AG10803 (cell line): ENCODE data around the gene LYZL6.

ENCODE experiments used
- DNase-seq: peaks from one replicate; pipeline ENCODE4 v3.0.0; 2010; ENCODE audit warnings: low read depth
- H3K4me3 ChIP-seq: 2 replicates; pipeline ENCODE4 v1.5.1; 2011; ENCODE audit warnings: mild to moderate bottlenecking, low read length, control low read depth
- TF ChIP-seq, protein P1 (sequence below): conservative IDR thresholded peaks from 2 replicates; pipeline ENCODE4 v1.5.1; 2011; ENCODE audit warnings: mild to moderate bottlenecking, low read length, control low read depth, inconsistent platforms

Gene LYZL6

DNA sequence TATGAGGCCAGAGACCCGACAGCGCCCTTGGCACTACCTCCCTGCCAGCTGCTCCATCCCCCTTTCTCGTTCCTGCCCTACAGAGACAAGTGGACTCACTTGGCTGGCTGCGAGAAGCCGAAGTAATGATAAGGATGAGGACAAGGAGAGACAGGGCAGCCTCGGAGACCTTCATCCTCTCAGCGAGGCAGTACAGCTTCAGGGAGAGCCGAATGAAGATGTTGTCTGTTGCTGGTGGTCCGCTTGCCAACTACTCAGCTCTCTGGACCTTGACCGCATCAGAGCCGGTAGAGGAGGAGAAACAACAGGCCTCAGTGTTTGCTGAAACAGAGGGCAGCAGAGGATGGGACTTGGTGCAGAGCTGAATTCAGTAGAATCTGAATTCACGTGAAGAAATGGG lies 37.7 kb upstream of the LYZL6 start, which contains the start of gene CCL16:
Gene CCL16 (minus strand): TSS at position 252 of the 400 bp plus-strand sequence. CDS start 77 bp downstream, at position 175.
- no peak for DNase-seq
- TF ChIP-seq, protein P1, sequence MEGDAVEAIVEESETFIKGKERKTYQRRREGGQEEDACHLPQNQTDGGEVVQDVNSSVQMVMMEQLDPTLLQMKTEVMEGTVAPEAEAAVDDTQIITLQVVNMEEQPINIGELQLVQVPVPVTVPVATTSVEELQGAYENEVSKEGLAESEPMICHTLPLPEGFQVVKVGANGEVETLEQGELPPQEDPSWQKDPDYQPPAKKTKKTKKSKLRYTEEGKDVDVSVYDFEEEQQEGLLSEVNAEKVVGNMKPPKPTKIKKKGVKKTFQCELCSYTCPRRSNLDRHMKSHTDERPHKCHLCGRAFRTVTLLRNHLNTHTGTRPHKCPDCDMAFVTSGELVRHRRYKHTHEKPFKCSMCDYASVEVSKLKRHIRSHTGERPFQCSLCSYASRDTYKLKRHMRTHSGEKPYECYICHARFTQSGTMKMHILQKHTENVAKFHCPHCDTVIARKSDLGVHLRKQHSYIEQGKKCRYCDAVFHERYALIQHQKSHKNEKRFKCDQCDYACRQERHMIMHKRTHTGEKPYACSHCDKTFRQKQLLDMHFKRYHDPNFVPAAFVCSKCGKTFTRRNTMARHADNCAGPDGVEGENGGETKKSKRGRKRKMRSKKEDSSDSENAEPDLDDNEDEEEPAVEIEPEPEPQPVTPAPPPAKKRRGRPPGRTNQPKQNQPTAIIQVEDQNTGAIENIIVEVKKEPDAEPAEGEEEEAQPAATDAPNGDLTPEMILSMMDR, result no peak

GRCh38 chr17:35978346-35978745 lies 34.8 kb upstream of the LYZL6 start:
- H3K4me3 ChIP-seq, result no peak overlapping the region
- TF ChIP-seq, protein P1, result no peak
- no peak for DNase-seq

More for the DNA sequence above, 37.7 kb upstream of the LYZL6 start, which contains the start of gene CCL16:
- H3K4me3 ChIP-seq, result no peak within 1 kb of the TSS

DNA sequence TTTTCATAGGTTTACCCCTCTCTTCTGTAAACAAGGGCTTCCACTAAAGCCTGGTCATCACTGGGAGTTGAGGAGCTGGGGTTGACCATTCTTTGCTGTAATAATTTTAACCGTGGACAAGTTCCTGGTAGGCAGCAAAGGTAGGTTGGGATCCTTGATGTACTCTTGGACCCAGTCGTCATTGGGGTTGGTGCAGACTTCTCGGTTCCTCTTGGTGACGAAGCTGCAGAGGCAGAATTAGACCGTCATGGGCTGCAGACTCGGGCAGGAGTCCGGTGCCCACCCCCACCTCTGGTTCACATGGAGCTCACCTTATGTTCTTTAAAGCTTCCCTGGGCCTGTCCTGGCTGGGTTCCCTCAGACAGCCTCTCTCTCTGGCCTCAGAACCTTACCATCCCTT lies 34.0 kb upstream of the LYZL6 start:
- DNase-seq, result no peak
- TF ChIP-seq, protein P1, result no peak
- no peak overlapping the region for H3K4me3 ChIP-seq

DNA sequence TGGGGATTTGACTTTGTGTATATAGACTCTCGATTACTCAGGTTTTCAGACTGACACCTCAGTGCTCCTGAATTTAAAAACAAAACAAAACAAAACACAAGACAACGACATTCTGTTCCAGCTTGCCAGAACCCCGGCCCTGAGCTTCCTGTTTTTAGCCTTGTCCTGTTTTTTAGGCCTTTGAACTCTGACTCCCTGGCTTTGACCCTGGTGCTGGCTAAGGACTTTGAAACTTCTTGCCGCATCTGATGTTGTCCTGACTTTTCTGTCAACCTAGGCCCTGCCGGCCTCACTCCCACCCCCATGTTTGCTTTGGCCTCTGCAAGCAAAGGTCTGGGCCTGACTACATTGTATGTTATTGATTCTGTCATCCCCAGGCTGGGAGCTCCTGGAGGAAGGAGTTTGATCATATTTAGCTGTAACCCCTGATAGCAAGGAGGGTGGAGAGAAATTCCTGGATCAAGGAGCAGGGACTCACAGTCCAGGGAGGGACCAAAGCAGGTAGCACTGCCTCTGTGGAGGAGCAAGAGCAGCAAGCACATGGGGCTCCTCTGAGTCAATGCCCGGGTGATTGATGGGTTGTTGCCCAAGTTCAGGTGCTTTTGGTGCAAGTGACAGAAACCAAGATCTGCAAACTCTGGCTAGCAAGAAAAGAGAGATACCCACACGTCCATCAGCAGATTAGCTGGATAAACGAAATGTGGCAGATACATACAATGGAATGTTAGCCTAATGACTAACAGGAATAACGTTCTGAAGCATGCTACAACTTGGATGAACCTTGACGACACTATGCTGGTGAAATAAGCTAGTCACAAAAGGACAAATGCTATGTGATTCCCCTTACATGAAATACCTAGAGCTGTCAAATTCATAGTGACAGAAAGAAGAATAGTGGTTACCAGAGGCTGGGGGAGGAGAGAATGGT lies 30.1 kb upstream of the LYZL6 start:
- TF ChIP-seq, protein P1, result no peak

GRCh38 chr17:35972945-35973332 lies 29.4 kb upstream of the LYZL6 start:
- DNase-seq, result no peak
- no peak overlapping the region for H3K4me3 ChIP-seq

More for the DNA sequence above, 30.1 kb upstream of the LYZL6 start:
- H3K4me3 ChIP-seq, result no peak overlapping the region
- DNase-seq, result peak; percentile 9

DNA sequence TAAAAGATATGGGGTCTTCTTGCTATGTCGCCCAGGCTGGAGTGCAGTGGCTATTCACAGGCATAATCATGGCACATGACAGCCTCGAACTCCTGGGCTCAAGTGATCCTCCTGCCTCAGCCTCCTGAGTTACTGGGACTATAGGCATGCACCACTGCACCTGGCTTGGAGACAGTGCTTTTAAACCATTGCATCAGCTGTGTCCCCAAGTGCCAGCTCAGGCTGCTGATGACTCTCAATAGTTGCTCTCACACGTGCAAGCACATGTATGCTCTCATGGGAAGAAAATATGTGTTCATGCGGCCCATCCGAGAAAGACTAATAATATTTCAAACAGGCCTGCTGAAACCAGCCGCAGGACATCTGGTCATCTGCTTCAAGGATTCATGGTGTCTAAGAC lies 29.0 kb upstream of the LYZL6 start:
- H3K4me3 ChIP-seq, result no peak overlapping the region
- no peak for DNase-seq
- TF ChIP-seq, protein P1, result no peak

More at GRCh38 chr17:35972945-35973332, 29.4 kb upstream of the LYZL6 start:
- TF ChIP-seq, protein P1, result no peak

DNA sequence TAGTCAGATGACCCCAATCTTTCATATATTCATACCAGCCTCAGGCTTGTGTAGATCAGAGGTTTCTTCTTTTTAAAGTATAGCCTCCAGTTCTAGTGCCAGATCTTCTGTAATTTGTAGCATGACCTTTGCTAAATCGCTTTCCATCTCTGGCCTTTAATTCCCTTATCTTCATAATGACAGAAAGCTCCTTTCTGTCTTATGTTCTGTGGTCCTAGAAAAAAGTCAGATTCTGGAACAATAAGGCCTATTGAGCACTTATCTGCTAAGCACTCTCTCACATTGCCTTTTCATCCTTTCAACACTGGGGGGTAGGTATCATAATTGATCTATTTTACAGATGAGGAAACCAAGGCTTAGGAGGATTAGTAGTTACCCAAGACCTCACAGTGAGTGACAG lies 28.6 kb upstream of the LYZL6 start:
- no peak for DNase-seq
- H3K4me3 ChIP-seq, result no peak overlapping the region
- TF ChIP-seq, protein P1, result no peak
